GM18861 (cell line): Measurements from ENCODE around the gene MT1H.

ENCODE experiments used
- ATAC-seq: cut with Tn5 transposase; IDR thresholded peaks from one replicate; pipeline ENCODE4 v1.9.1; 2021; ENCODE audit not compliant: unreplicated experiment

The MT1H gene

GRCh38 chr16:56684256-56684925 lies 14.8 kb downstream of the MT1H start:
- no peak for ATAC-seq

GRCh38 chr16:56684926-56685590 lies 15.4 kb downstream of the MT1H start:
- ATAC-seq: no peak

- ATAC-seq: no peak
Measured at GRCh38 chr16:56686758-56687157, 17.1 kb downstream of the MT1H start.

GRCh38 chr16:56688762-56689161 lies 19.1 kb downstream of the MT1H start:
- no peak for ATAC-seq

- no peak for ATAC-seq
Measured at GRCh38 chr16:56689171-56689570, 19.6 kb downstream of the MT1H start.

GRCh38 chr16:56690420-56691122 lies 21.0 kb downstream of the MT1H start:
- ATAC-seq: no peak

- no peak for ATAC-seq
Measured at GRCh38 chr16:56691885-56692284, 22.3 kb downstream of the MT1H start.

- ATAC-seq: no peak
Measured at GRCh38 chr16:56695246-56695645, 25.6 kb downstream of the MT1H start.

- no peak for ATAC-seq
Measured at GRCh38 chr16:56697456-56698155, 28.0 kb downstream of the MT1H start.

- no peak for ATAC-seq
Measured at GRCh38 chr16:56700195-56700594, 30.6 kb downstream of the MT1H start.

- ATAC-seq: no peak
Measured at GRCh38 chr16:56700631-56701030, 31.0 kb downstream of the MT1H start.

- no peak for ATAC-seq
Measured at GRCh38 chr16:56701534-56701933, 31.9 kb downstream of the MT1H start.

GRCh38 chr16:56702836-56703235 lies 33.2 kb downstream of the MT1H start:
- no peak for ATAC-seq

GRCh38 chr16:56708525-56709442 lies 39.2 kb downstream of the MT1H start:
- ATAC-seq: no peak

GRCh38 chr16:56709443-56710040 lies 39.9 kb downstream of the MT1H start:
- ATAC-seq: no peak

- ATAC-seq: no peak
Measured at GRCh38 chr16:56710181-56710737, 40.6 kb downstream of the MT1H start.

- ATAC-seq: no peak
Measured at GRCh38 chr16:56711862-56712261, 42.2 kb downstream of the MT1H start.

- ATAC-seq: no peak
Measured at GRCh38 chr16:56713794-56714193, 44.2 kb downstream of the MT1H start.

- ATAC-seq: no peak
Measured at GRCh38 chr16:56715126-56715525, 45.5 kb downstream of the MT1H start.

GRCh38 chr16:56716761-56717160 lies 47.1 kb downstream of the MT1H start:
- ATAC-seq: no peak
